GM12878 (cell line): Measurements from ENCODE around the gene IL21. TPM values are rescaled to one million over a fixed set of nuclear protein-coding genes. Genes with fewer than 3 reads are reported as not detected.

Experiments
- BCL11A ChIP-seq: IDR thresholded peaks from 2 replicates; pipeline ENCODE4 v1.6.1; 2011; ENCODE audit warnings: low read depth, low read length
- CEBPB ChIP-seq, 2 experiments: fragments of 150-350 bp in 1 of 2; IDR thresholded peaks; 2 replicates each; pipeline ENCODE4 v1.6.1; 2012 to 2014; ENCODE audit warnings: low read depth in 2 of 2, low read length in 2 of 2, borderline replicate concordance in 1 of 2, inconsistent platforms in 1 of 2
- MTA2 ChIP-seq: fragments of 450-650 bp; IDR thresholded peaks from 2 replicates; pipeline ENCODE4 v1.6.1; 2016; ENCODE audit warnings: low read depth, mild to moderate bottlenecking, moderate library complexity
- MTA3 ChIP-seq: IDR thresholded peaks from 2 replicates; pipeline ENCODE4 v1.6.1; 2012; ENCODE audit warnings: low read length, inconsistent platforms, borderline replicate concordance
- NR2C2 ChIP-seq: IDR thresholded peaks from 2 replicates; pipeline ENCODE4 v1.6.1; 2011; ENCODE audit warnings: borderline replicate concordance, low read depth; ENCODE audit not compliant: control insufficient read depth, insufficient read length
- RB1 ChIP-seq: fragments of 450-650 bp; formaldehyde crosslinking; IDR thresholded peaks from 2 replicates; pipeline ENCODE4 v1.6.1; 2017; ENCODE audit warnings: mild to moderate bottlenecking, borderline replicate concordance
- RBBP5 ChIP-seq: fragments of 200-600 bp; sonication (generic); conservative IDR thresholded peaks from 2 replicates; pipeline ENCODE4 v1.6.1; 2016
- SREBF2 ChIP-seq: IDR thresholded peaks from 2 replicates; pipeline ENCODE4 v1.6.1; 2012; ENCODE audit warnings: mild to moderate bottlenecking, low read length
- polyA plus RNA-seq, 11 experiments: library from polyadenylated mRNA; depleted of rRNA in 4 of 11; unstranded in 6 of 11; stranded (reverse) in 5 of 11; fragments of >200 nt; fragmentation: Nextera tagmentation in 4 of 11; fragmentation: Illumina TruSeq in 1 of 11; extraction: Ambion mirVana in 4 of 11; extraction: Trizol in 1 of 11; gene quantifications; 1 replicate in 1 of 11; 2 replicates in 10 of 11; pipeline versions ENCODE4 v1.2.1 to v1.2.3, GENCODE V29; 2011 to 2016; ENCODE audit warnings: inconsistent platforms in 2 of 11, missing spikeins in 2 of 11, low read depth in 1 of 11
- total RNA-seq, 4 experiments: library from RNA; depleted of rRNA in 3 of 4; stranded (reverse); fragments of >200 nt in 3 of 4; fragmentation: Illumina TruSeq in 1 of 4; extraction: Trizol in 1 of 4; gene quantifications; 2 replicates each; pipeline versions ENCODE4 v1.2.1 to v1.2.3, GENCODE V29; 2013 to 2021
- TF ChIP-seq, protein P1 (sequence below): fragments of 150-350 bp; IDR thresholded peaks from 2 replicates; pipeline ENCODE4 v1.6.1; 2016; ENCODE audit warnings: low read depth, low read length

The IL21 gene
- total and polyA plus RNA-seq, 10 of the 15 experiments (the other 5 are each of a cell fraction or from before 2014, with no cell fraction given) = not detected

DNA sequence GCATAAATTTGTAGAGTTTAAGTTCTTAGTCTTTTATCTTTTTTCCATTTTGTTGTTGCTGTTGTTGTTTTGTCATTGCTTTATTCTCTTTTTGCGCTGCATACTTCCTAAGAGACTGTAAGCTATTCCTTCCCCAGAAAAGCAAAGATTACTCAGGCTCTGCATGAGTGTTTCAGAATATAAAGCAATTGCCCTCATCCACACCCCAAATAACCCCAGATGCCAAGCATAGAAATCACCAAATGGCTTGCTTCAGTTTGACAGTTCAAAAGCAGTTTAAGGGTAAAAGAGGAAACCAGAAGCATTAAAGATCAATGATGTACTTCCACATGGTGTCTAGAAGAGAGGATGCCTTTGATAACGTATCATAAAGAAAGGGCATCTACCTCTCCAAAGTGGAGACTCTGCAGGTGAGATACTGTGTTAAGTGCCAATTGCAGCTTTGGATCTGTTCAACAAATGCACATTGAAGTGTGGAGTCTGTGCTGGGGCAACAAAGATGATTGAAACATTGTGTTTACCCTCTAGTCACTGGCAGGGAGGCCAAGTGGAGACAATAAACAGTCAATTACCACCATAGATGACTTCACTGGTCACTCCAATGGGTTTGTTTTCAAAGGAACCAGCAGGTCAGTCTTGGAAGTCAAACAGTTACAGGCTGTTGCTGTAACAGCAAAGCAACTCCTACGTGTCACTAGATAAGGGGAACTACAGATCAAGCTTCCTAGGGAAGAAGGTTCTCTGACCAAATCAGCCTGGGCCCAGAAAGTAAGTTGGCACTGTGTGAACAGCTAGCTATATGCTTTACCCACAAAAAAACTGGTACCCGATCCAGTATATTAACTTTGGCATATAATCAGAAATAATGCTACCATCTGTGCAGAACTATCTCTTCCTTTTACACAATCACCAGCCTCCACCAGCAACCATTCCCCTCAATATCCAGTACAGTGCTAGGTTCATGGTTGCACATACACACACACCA lies 40.6 kb upstream of the IL21 start (continued):
- TF ChIP-seq, protein P1, sequence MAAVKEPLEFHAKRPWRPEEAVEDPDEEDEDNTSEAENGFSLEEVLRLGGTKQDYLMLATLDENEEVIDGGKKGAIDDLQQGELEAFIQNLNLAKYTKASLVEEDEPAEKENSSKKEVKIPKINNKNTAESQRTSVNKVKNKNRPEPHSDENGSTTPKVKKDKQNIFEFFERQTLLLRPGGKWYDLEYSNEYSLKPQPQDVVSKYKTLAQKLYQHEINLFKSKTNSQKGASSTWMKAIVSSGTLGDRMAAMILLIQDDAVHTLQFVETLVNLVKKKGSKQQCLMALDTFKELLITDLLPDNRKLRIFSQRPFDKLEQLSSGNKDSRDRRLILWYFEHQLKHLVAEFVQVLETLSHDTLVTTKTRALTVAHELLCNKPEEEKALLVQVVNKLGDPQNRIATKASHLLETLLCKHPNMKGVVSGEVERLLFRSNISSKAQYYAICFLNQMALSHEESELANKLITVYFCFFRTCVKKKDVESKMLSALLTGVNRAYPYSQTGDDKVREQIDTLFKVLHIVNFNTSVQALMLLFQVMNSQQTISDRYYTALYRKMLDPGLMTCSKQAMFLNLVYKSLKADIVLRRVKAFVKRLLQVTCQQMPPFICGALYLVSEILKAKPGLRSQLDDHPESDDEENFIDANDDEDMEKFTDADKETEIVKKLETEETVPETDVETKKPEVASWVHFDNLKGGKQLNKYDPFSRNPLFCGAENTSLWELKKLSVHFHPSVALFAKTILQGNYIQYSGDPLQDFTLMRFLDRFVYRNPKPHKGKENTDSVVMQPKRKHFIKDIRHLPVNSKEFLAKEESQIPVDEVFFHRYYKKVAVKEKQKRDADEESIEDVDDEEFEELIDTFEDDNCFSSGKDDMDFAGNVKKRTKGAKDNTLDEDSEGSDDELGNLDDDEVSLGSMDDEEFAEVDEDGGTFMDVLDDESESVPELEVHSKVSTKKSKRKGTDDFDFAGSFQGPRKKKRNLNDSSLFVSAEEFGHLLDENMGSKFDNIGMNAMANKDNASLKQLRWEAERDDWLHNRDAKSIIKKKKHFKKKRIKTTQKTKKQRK = no peak
- TF ChIP-seq RB1 (no peak), MTA2 (no peak), NR2C2 (no peak), BCL11A (no peak), MTA3 (no peak), SREBF2 (no peak), RBBP5 (no peak), CEBPB (IDR thresholded peaks at IDR 0.05; ENCODE audit: borderline replicate concordance in 1 of 2, low read depth in 2 of 2, low read length in 2 of 2) (no peak)
